Parathyroid adenoma (tissue), 2 donors: ENCODE results near the gene SPATA31C1.

ENCODE experiments used
- H2AFZ ChIP-seq: fragments of 300-600 bp; sonication (generic); one replicate; pipeline ENCODE4 v1.7.0; 2017; ENCODE audit warnings: antibody characterized with exemption, mild to moderate bottlenecking
- H3K27ac ChIP-seq: fragments of 300-600 bp; sonication (generic); one replicate; pipeline ENCODE4 v1.7.0; 2017
- H3K27me3 ChIP-seq: fragments of 300-600 bp; sonication (generic); one replicate; pipeline ENCODE4 v1.7.0; 2017; ENCODE audit warnings: low read length; ENCODE audit not compliant: control insufficient read depth, insufficient read depth
- H3K36me3 ChIP-seq: fragments of 300-600 bp; sonication (generic); one replicate; pipeline ENCODE4 v1.7.0; 2017; ENCODE audit warnings: low read length; ENCODE audit not compliant: control insufficient read depth, insufficient read depth
- H3K4me1 ChIP-seq: fragments of 300-600 bp; sonication (generic); one replicate; pipeline ENCODE4 v1.7.0; 2017; ENCODE audit warnings: control low read depth
- H3K4me2 ChIP-seq: fragments of 300-600 bp; sonication (generic); one replicate; pipeline ENCODE4 v1.7.0; 2017; ENCODE audit warnings: low read length
- H3K4me3 ChIP-seq: fragments of 300-600 bp; sonication (generic); one replicate; pipeline ENCODE4 v1.7.0; 2017; ENCODE audit warnings: low read depth, low read length
- H3K79me2 ChIP-seq: fragments of 300-600 bp; sonication (generic); one replicate; pipeline ENCODE4 v1.7.0; 2017; ENCODE audit warnings: control low read depth
- H3K9ac ChIP-seq: fragments of 300-600 bp; sonication (generic); one replicate; pipeline ENCODE4 v1.7.0; 2017; ENCODE audit warnings: mild to moderate bottlenecking
- H3K9me3 ChIP-seq: fragments of 300-600 bp; sonication (generic); one replicate; pipeline ENCODE4 v1.7.0; 2017; ENCODE audit warnings: low read length; ENCODE audit not compliant: control insufficient read depth
- CTCF ChIP-seq: fragments of 300-600 bp; sonication (generic); IDR thresholded peaks from one replicate; pipeline ENCODE4 v1.7.0; 2017; ENCODE audit warnings: antibody characterized with exemption, mild to moderate bottlenecking
- donor health status: primary hyperparathyroidism.

SPATA31C1 gene

GRCh38 chr9:87964826-87965225 lies 47.1 kb downstream of the SPATA31C1 start:
- no peak for TF ChIP-seq CTCF
- no peaks in the 10 kb centered on the region for H3K36me3 ChIP-seq
- H3K4me1 ChIP-seq = no peaks in the 10 kb centered on the region

GRCh38 chr9:87968155-87968554 lies 50.4 kb downstream of the SPATA31C1 start:
- H3K4me1 ChIP-seq = no peaks in the 10 kb centered on the region
- H3K36me3 ChIP-seq = no peaks in the 10 kb centered on the region
- no peak overlapping the region for H3K27ac ChIP-seq
- no peak overlapping the region for H3K4me2 ChIP-seq
- H3K9me3 ChIP-seq = no peaks in the 10 kb centered on the region
- H2AFZ ChIP-seq = no peak overlapping the region
- no peak overlapping the region for H3K9ac ChIP-seq
- H3K27me3 ChIP-seq = no peaks in the 10 kb centered on the region
- H3K4me3 ChIP-seq = no peak overlapping the region
- no peak for TF ChIP-seq CTCF
- no peaks in the 10 kb centered on the region for H3K79me2 ChIP-seq

More at GRCh38 chr9:87964826-87965225, 47.1 kb downstream of the SPATA31C1 start:
- no peak overlapping the region for H3K9ac ChIP-seq
- H3K4me2 ChIP-seq = no peak overlapping the region
- no peak overlapping the region for H3K27ac ChIP-seq
- H3K9me3 ChIP-seq = no peaks in the 10 kb centered on the region
- H3K27me3 ChIP-seq = no peaks in the 10 kb centered on the region
- H2AFZ ChIP-seq = no peak overlapping the region
- H3K4me3 ChIP-seq = no peak overlapping the region
- H3K79me2 ChIP-seq = no peaks in the 10 kb centered on the region

GRCh38 chr9:87970602-87971001 lies 52.8 kb downstream of the SPATA31C1 start:
- no peak overlapping the region for H3K4me3 ChIP-seq
- TF ChIP-seq CTCF = no peak
- no peaks in the 10 kb centered on the region for H3K36me3 ChIP-seq
- H3K27me3 ChIP-seq = no peaks in the 10 kb centered on the region
- H3K79me2 ChIP-seq = no peaks in the 10 kb centered on the region
- no peak overlapping the region for H3K27ac ChIP-seq
- H3K9me3 ChIP-seq = no peaks in the 10 kb centered on the region
- H3K4me1 ChIP-seq = no peaks in the 10 kb centered on the region
- no peak overlapping the region for H3K4me2 ChIP-seq
- no peak overlapping the region for H2AFZ ChIP-seq
- no peak overlapping the region for H3K9ac ChIP-seq

- H2AFZ ChIP-seq = no peak overlapping the region
- no peaks in the 10 kb centered on the region for H3K27me3 ChIP-seq
- H3K79me2 ChIP-seq = no peaks in the 10 kb centered on the region
- H3K36me3 ChIP-seq = no peaks in the 10 kb centered on the region
- H3K27ac ChIP-seq = no peak overlapping the region
- H3K4me1 ChIP-seq = no peaks in the 10 kb centered on the region
- no peak for TF ChIP-seq CTCF
- no peaks in the 10 kb centered on the region for H3K9me3 ChIP-seq
- H3K4me2 ChIP-seq = peak overlapping the region; percentile 97
- H3K9ac ChIP-seq = no peak overlapping the region
- no peak overlapping the region for H3K4me3 ChIP-seq
These were observed 55.4 kb downstream of the SPATA31C1 start for GRCh38 chr9:87973122-87973521.
